Suprapubic skin (tissue), 4 donors: ENCODE results near the gene PPP2R5B. TPM values are rescaled to one million over a fixed set of nuclear protein-coding genes. Genes with fewer than 3 reads are reported as not detected.

Source experiments
- DNase-seq, 2 donors: peaks; one replicate each; pipeline ENCODE4 v3.0.0-alpha.2; 2019; ENCODE audit warnings: low spot score in 2 of 2
- H3K27ac ChIP-seq: fragments of 200-600 bp; sonication (generic); one replicate; pipeline ENCODE4 v1.5.1; 2019
- H3K27me3 ChIP-seq: fragments of 200-600 bp; sonication (generic); one replicate; pipeline ENCODE4 v1.5.1; 2019
- H3K36me3 ChIP-seq: fragments of 200-600 bp; sonication (generic); one replicate; pipeline ENCODE4 v1.5.1; 2019
- H3K4me1 ChIP-seq: fragments of 200-600 bp; sonication (generic); one replicate; pipeline ENCODE4 v1.5.1; 2019
- H3K4me3 ChIP-seq: fragments of 200-600 bp; sonication (generic); one replicate; pipeline ENCODE4 v1.5.1; 2019; ENCODE audit warnings: mild to moderate bottlenecking
- H3K9me3 ChIP-seq: fragments of 200-600 bp; sonication (generic); one replicate; pipeline ENCODE4 v1.5.1; 2019
- EP300 ChIP-seq: sonication (generic); formaldehyde crosslinking; IDR thresholded peaks from one replicate; pipeline ENCODE4 v1.6.1; 2017; ENCODE audit warnings: antibody characterized with exemption
- POLR2A ChIP-seq, 2 donors: fragments of 450-650 bp; IDR thresholded peaks; one replicate each; pipeline ENCODE4 v1.6.1; 2017; ENCODE audit warnings: antibody characterized with exemption in 2 of 2, mild to moderate bottlenecking in 2 of 2, moderate library complexity in 2 of 2
- POLR2AphosphoS5 ChIP-seq, 3 donors: sonication (generic); formaldehyde crosslinking; IDR thresholded peaks; one replicate each; pipeline ENCODE4 v1.6.1; 2017; ENCODE audit warnings: antibody characterized with exemption in 3 of 3
- WGBS: methylation state at CpG from one replicate; pipeline ENCODE4 v1.1.5; 2018; 5-methylcytosine and 5-hydroxymethylcytosine counted together
- total RNA-seq, 4 donors: library from RNA; depleted of rRNA; stranded (reverse); fragments of >200 nt; gene quantifications; one replicate each; pipeline ENCODE4 v1.1.0, GENCODE V29; 2016
- TF ChIP-seq, protein P1 (sequence below), 2 donors: fragments of 200-600 bp in 1 of 2; fragments of 450-650 bp in 1 of 2; sonication (generic) in 1 of 2; IDR thresholded peaks; one replicate each; pipeline ENCODE4 v1.5.1; 2016 to 2019; ENCODE audit warnings: antibody characterized with exemption in 2 of 2, mild to moderate bottlenecking in 1 of 2, moderate library complexity in 1 of 2

The PPP2R5B gene
- total RNA-seq, 4 donors from 2014 or later = 20.1 to 38.3 (median 27.3) TPM

DNA sequence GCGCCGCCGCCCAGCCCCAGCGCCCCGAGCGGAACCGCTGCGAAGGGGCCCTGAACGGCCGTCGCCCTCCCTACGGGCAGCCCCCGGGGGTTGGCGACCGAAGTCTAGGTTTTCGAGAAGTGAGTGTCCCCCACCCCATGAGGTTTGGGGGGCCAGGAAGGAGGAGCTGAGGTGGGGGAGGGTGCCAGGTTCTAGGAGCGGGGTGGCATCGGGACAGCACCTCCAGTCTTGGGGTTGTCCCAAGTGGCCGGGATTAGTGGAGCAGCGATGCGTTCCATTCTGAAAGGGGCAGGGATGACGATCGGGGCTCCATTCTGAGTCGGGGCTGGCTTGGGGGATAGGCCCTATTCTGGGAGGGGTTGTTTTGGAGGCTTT is 408 bp downstream of the PPP2R5B start:
- H3K27me3 ChIP-seq = no peaks in the 10 kb centered on the region
- TF ChIP-seq EP300 (no peak), POLR2A (IDR thresholded peaks at IDR 0.05) (no peak), POLR2AphosphoS5 (IDR thresholded peaks at IDR 0.05) (no peak)
- TF ChIP-seq, protein P1, sequence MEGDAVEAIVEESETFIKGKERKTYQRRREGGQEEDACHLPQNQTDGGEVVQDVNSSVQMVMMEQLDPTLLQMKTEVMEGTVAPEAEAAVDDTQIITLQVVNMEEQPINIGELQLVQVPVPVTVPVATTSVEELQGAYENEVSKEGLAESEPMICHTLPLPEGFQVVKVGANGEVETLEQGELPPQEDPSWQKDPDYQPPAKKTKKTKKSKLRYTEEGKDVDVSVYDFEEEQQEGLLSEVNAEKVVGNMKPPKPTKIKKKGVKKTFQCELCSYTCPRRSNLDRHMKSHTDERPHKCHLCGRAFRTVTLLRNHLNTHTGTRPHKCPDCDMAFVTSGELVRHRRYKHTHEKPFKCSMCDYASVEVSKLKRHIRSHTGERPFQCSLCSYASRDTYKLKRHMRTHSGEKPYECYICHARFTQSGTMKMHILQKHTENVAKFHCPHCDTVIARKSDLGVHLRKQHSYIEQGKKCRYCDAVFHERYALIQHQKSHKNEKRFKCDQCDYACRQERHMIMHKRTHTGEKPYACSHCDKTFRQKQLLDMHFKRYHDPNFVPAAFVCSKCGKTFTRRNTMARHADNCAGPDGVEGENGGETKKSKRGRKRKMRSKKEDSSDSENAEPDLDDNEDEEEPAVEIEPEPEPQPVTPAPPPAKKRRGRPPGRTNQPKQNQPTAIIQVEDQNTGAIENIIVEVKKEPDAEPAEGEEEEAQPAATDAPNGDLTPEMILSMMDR (IDR thresholded peaks at IDR 0.05) = no peak
- peak in 1 of 2 donors; percentile 69 for DNase-seq
- under 1% methylated on average over 24 of the region's 24 CpGs for WGBS
- H3K36me3 ChIP-seq = peaks cover 15% of the 10 kb centered on the region
- H3K27ac ChIP-seq = peak overlapping the region; percentile 88
- no peaks in the 10 kb centered on the region for H3K9me3 ChIP-seq
- H3K4me1 ChIP-seq = peaks cover 22% of the 10 kb centered on the region
- peak overlapping the region; percentile 96 for H3K4me3 ChIP-seq

DNA sequence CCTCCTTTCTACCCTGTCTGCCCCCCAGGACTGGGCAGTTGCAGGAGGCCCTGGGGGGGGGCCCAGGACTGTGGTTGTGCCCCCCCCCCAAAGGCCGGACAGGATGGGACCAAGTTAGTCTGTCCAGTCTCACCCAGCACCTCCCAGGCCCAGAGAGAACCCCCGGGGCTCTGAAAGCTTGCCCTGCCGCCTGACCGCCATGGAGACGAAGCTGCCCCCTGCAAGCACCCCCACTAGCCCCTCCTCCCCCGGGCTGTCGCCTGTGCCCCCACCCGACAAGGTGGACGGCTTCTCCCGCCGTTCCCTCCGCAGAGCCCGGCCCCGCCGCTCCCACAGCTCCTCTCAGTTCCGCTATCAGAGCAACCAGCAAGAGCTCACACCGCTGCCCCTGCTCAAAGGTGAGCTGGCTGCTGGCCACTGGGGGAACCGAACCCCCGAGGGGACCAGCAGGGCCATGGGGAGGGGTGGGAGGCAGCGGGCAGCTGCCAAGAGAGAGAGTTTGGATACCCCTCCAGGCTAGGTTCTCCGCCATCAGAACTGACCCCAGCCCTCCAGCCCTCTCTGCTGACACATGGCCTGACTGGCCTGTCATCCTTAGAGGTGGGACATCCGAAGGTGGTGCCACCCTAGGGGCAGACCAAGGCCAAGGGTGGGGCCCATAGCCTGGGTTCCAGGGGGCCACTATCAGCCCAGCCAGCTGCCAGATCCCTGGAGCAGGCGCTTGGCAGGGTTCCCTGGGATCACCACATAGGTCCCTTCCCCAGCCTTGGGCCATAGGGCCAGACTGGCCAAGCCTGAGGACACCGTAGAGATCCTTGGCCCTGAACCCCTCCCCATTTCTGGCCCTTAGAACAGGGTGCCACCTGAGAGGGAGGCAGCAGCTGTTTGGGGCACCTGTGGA is 1.3 kb downstream of the PPP2R5B start:
- H3K27me3 ChIP-seq = no peaks in the 10 kb centered on the region
- no peak overlapping the region for H3K27ac ChIP-seq
- DNase-seq = peak in 1 of 2 donors; percentile 71
- H3K9me3 ChIP-seq = no peaks in the 10 kb centered on the region
- peaks cover 22% of the 10 kb centered on the region for H3K4me1 ChIP-seq
- 70% methylated on average over 15 of the region's 24 CpGs for WGBS
- peak overlapping the region; percentile 96 for H3K4me3 ChIP-seq
- peaks cover 24% of the 10 kb centered on the region for H3K36me3 ChIP-seq
- TF ChIP-seq EP300 (no peak), POLR2A (IDR thresholded peaks at IDR 0.05) (no peak), POLR2AphosphoS5 (IDR thresholded peaks at IDR 0.05) (no peak)
- TF ChIP-seq, protein P1 (IDR thresholded peaks at IDR 0.05) = no peak

DNA sequence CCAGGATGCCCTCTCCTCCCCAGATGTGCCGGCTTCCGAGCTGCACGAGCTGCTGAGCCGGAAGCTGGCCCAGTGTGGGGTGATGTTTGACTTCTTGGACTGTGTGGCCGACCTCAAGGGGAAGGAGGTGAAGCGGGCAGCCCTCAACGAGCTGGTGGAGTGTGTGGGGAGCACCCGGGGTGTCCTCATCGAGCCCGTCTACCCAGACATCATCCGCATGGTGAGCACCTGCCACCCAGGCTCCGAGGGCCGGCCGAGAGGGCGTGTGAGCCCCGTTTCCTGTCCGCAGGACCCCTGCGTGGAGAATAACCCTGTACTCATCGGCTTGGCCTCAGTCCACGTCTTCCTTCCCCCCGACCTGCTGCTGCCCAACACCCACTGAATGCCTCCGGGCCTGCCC is 2.2 kb downstream of the PPP2R5B start:
- peak in 1 of 2 donors; percentile 58 for DNase-seq
- Histone ChIP-seq H3K36me3 (peaks cover 33% of the 10 kb centered on the region), H3K4me1 (peaks cover 22% of the 10 kb centered on the region), H3K9me3 (no peaks in the 10 kb centered on the region), H3K27me3 (no peaks in the 10 kb centered on the region), H3K27ac (no peak overlapping the region), H3K4me3 (no peak overlapping the region)
- TF ChIP-seq EP300 (no peak), POLR2AphosphoS5 (IDR thresholded peaks at IDR 0.05) (no peak), POLR2A (IDR thresholded peaks at IDR 0.05) (no peak)
- TF ChIP-seq, protein P1 (IDR thresholded peaks at IDR 0.05) = no peak
- WGBS = 79% methylated on average over 7 of the region's 22 CpGs

DNA sequence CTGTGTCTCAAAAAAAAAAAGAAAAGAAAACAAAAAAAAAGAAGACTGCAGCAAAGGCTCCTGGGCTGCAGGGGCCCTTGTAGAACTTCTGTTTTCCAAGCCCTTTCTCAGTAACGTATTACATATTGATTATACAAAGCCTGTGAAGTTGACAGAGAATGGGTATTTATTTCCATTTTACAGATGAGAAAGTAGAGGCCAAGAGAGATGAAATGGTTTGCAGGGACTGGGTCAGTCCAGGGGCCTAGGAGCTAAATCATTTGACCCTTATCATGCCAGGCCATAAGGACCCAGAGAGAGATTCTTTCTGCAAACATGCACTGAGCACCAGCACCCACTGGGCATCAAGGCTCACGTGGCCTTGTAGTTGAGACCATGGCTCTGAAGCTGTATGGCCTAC is 4.5 kb downstream of the PPP2R5B start:
- Histone ChIP-seq H3K4me1 (peaks cover 15% of the 10 kb centered on the region), H3K27me3 (no peaks in the 10 kb centered on the region), H3K4me3 (no peak overlapping the region), H3K36me3 (peaks cover 54% of the 10 kb centered on the region), H3K27ac (no peak overlapping the region), H3K9me3 (no peaks in the 10 kb centered on the region)
- DNase-seq = peak in 1 of 2 donors; percentile 8
- 89% methylated on average over 2 of the region's 2 CpGs for WGBS
- TF ChIP-seq EP300 (no peak), POLR2AphosphoS5 (IDR thresholded peaks at IDR 0.05) (no peak), POLR2A (IDR thresholded peaks at IDR 0.05) (no peak)
- TF ChIP-seq, protein P1 (IDR thresholded peaks at IDR 0.05) = no peak

DNA sequence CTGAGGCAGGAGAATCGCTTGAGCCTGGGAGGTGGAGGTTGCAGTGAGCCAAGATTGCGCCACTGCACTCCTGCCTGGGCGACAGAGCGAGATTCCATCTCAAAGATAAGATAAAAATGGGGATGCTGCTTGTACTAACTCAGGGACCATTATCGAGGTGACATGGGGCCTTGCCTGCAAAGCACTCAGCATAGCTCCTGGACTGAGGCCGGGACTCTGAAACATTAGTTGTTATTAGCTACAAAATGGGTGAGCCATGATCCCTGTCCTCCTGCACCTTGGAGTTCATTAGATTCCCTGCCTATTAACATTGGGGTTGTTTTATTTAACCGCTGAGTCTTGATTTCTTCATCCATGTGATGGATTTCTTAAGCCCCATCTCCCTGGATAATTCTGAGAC is 5.1 kb downstream of the PPP2R5B start:
- peak in 1 of 2 donors; percentile 3 for DNase-seq
- no peaks in the 10 kb centered on the region for H3K27me3 ChIP-seq
- no peak overlapping the region for H3K4me3 ChIP-seq
- H3K36me3 ChIP-seq = peaks cover 56% of the 10 kb centered on the region
- 91% methylated on average over 7 of the region's 7 CpGs for WGBS
- TF ChIP-seq POLR2AphosphoS5 (IDR thresholded peaks at IDR 0.05) = no peak
- TF ChIP-seq EP300 = no peak
- no peak for TF ChIP-seq POLR2A (IDR thresholded peaks at IDR 0.05)
- TF ChIP-seq, protein P1 (IDR thresholded peaks at IDR 0.05) = no peak
- H3K27ac ChIP-seq = no peak overlapping the region
- no peaks in the 10 kb centered on the region for H3K9me3 ChIP-seq
- peaks cover 13% of the 10 kb centered on the region for H3K4me1 ChIP-seq
